ENCODE measurements around the gene KCND2.

- TF ChIP-seq CTCF (conservative IDR thresholded peaks at IDR 0.05; ENCODE audit: low read depth, low read length), result no peak
- TF ChIP-seq EZH2 (IDR thresholded peaks at IDR 0.05; ENCODE audit: low read length, unreplicated experiment), result no peak
- no peak for TF ChIP-seq EZH2phosphoT487 (IDR thresholded peaks at IDR 0.05; ENCODE audit: borderline replicate concordance, low read length)
Observed at GRCh38 chr7:120709252-120709971, 436.4 kb downstream of the KCND2 start.

Data from PC-3 (cell line).